ENCODE results near the gene NXPE3. TPM values are rescaled to one million over a fixed set of nuclear protein-coding genes. Genes with fewer than 3 reads are reported as not detected.

NXPE3 gene
- total RNA-seq, 1 donor from 2014 or later, result 12.5 TPM

GRCh38 chr3:101851072-101851770 is 72.2 kb downstream of the NXPE3 start:
- Mint-ChIP-seq H3K36me3 (peaks cover 51% of the 10 kb centered on the region), H3K27me3 (no peaks in the 10 kb centered on the region)

GRCh38 chr3:101851850-101852714 is 73.1 kb downstream of the NXPE3 start:
- no peak for TF ChIP-seq CTCF (conservative IDR thresholded peaks at IDR 0.05)
- H3K4me1 Mint-ChIP-seq (ENCODE audit: unreplicated experiment), result peaks cover 29% of the 10 kb centered on the region
- H3K27me3 Mint-ChIP-seq, result no peaks in the 10 kb centered on the region
- H3K9me3 Mint-ChIP-seq, result no peaks in the 10 kb centered on the region
- H3K27ac Mint-ChIP-seq, result peak overlapping the region; percentile 96
- H3K36me3 Mint-ChIP-seq, result peaks cover 59% of the 10 kb centered on the region
- H3K4me3 Mint-ChIP-seq, result peak overlapping the region; percentile 95
- DNase-seq (ENCODE audit: extremely low spot score, unreplicated experiment), result no peak

More at GRCh38 chr3:101851072-101851770, 72.2 kb downstream of the NXPE3 start:
- no peaks in the 10 kb centered on the region for H3K9me3 Mint-ChIP-seq
- H3K27ac Mint-ChIP-seq, result peak overlapping the region; percentile 96
- no peak for TF ChIP-seq CTCF (conservative IDR thresholded peaks at IDR 0.05)
- peak overlapping the region; percentile 95 for H3K4me3 Mint-ChIP-seq
- no peak for DNase-seq (ENCODE audit: extremely low spot score, unreplicated experiment)
- peaks cover 29% of the 10 kb centered on the region for H3K4me1 Mint-ChIP-seq (ENCODE audit: unreplicated experiment)

GRCh38 chr3:101852983-101853840 is 74.2 kb downstream of the NXPE3 start:
- no peaks in the 10 kb centered on the region for H3K27me3 Mint-ChIP-seq
- H3K27ac Mint-ChIP-seq, result peak overlapping the region; percentile 96
- H3K36me3 Mint-ChIP-seq, result peaks cover 70% of the 10 kb centered on the region
- H3K4me1 Mint-ChIP-seq (ENCODE audit: unreplicated experiment), result peaks cover 27% of the 10 kb centered on the region
- no peaks in the 10 kb centered on the region for H3K9me3 Mint-ChIP-seq
- no peak for DNase-seq (ENCODE audit: extremely low spot score, unreplicated experiment)
- peak overlapping the region; percentile 95 for H3K4me3 Mint-ChIP-seq
- TF ChIP-seq CTCF (conservative IDR thresholded peaks at IDR 0.05), result no peak

- DNase-seq (ENCODE audit: extremely low spot score, unreplicated experiment), result no peak
- Mint-ChIP-seq H3K4me1 (ENCODE audit: unreplicated experiment) (peaks cover 21% of the 10 kb centered on the region), H3K27me3 (no peaks in the 10 kb centered on the region), H3K36me3 (peaks cover 78% of the 10 kb centered on the region), H3K27ac (peak overlapping the region; percentile 86), H3K9me3 (no peaks in the 10 kb centered on the region), H3K4me3 (peak overlapping the region; percentile 95)
- TF ChIP-seq CTCF (conservative IDR thresholded peaks at IDR 0.05), result no peak
Observed at GRCh38 chr3:101853982-101854381, 75.0 kb downstream of the NXPE3 start.

- Mint-ChIP-seq H3K9me3 (no peaks in the 10 kb centered on the region), H3K27ac (peak overlapping the region; percentile 86), H3K27me3 (no peaks in the 10 kb centered on the region), H3K36me3 (peaks cover 85% of the 10 kb centered on the region), H3K4me1 (ENCODE audit: unreplicated experiment) (peaks cover 21% of the 10 kb centered on the region), H3K4me3 (peak overlapping the region; percentile 78)
- no peak for DNase-seq (ENCODE audit: extremely low spot score, unreplicated experiment)
- TF ChIP-seq CTCF (conservative IDR thresholded peaks at IDR 0.05), result no peak
Observed at GRCh38 chr3:101854608-101855304, 75.7 kb downstream of the NXPE3 start.
